Stimulated activated naive CD4-positive, alpha-beta T cell treated with Interleukin-2 at 50 U/mL for 16 hours (primary cell): ENCODE measurements around the gene EPHB6.

Source experiments
- DNase-seq: peaks from one replicate; lab custom pipeline; 2025; lab: John Stamatoyannopoulos, UW

EPHB6 gene

DNA sequence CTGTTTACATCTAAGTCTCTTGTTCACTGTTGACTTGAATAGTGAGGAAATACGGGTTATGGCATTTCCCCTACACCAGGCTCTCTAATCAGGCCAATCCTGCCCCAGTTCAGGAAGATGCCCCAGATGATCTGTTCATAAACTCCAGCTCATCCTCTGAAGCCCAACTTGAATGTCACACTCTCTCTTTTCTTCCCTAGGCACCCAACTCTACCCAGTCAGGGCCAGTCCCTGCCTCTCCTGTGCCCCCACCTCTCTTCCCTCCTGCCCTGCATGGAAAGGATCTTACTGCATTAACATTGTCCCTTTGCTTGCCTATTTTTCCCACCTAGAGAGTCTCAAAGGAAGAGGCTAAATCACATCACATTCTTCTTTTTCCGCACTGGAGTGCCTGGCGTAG, 41.3 kb downstream of the EPHB6 start:
- no peak for DNase-seq

- DNase-seq = no peak
These were observed 42.0 kb downstream of the EPHB6 start for GRCh38 chr7:142896741-142897379.

GRCh38 chr7:142897691-142898090, 42.8 kb downstream of the EPHB6 start:
- DNase-seq = no peak

DNA sequence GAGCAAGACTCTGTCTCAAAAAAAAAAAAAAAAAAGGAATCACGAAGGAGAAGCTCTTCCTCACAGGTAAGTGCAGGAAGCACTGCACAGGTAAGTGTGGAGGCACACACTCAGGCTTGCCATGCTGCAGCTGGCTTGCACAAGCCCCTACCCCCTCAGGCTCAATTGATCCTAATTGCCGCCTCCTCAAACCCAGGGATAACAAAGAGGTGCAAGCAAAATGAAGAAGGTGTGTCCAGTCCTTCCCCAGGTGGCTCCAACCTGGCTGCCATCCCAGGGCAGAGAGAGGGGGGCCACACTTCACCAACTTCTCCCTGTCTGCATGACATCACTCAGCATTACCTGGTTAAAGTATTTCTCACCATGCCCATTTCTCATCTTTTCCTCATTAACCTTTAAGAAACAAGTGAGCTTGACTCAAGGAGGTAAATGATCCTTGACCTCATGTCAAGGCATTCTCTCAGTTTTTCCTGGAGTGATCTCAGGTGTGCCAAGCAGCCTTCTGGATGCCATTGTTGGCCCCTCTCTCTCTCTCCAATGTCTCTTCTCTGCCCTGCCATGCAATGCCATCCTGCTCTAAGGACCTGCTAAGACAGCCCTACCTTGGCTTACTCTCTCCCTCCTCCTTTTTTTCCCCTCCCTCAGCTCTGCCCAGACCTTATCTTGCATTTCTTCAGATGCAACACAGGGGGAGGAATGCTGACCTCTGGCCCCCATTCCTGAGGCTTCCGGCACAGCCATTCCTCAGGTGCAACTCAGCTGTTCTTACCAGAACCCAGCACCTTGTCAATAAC, 43.7 kb downstream of the EPHB6 start:
- no peak for DNase-seq

DNA sequence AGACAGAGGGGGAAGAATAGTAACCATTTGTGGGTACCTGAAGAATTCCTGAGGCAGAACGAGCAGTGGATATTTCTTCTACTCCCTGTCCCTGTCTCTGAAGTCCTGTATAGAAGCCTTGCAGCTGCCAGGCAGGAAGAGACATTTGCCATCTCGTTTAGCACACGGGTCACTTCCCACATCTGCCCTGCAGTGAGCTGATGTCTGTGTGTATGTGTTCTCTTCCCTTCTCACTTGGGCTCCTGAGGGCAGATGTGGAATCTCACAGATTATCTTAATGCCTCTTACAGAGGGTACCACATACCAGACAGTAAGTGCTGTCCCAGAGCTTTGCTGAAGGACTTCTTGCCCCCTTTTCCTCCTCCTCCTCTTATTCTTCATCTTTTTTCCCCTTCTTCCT, 44.8 kb downstream of the EPHB6 start:
- no peak for DNase-seq

- no peak for DNase-seq
These were observed 46.8 kb downstream of the EPHB6 start for GRCh38 chr7:142901426-142902259.

- no peak for DNase-seq
These were observed 49.3 kb downstream of the EPHB6 start for GRCh38 chr7:142904128-142904527.

DNA sequence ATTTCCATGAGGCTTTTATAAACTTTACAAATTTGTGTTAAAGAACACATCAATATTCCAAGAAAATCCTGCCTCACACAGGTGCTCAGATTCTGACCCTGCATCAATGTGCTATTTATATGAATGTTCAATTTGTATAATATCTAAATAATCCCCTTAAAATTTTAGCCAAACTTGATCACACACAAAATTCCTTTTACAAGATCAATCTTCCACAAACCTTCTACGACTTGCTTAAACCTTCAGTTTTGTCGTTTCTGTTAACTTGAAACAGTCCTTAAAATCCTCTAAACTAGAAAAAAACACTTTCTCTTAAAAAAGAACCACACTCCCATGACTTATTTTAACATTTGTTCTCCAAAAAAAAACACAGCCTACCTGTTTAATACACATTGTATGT, 50.9 kb downstream of the EPHB6 start:
- DNase-seq = no peak

DNA sequence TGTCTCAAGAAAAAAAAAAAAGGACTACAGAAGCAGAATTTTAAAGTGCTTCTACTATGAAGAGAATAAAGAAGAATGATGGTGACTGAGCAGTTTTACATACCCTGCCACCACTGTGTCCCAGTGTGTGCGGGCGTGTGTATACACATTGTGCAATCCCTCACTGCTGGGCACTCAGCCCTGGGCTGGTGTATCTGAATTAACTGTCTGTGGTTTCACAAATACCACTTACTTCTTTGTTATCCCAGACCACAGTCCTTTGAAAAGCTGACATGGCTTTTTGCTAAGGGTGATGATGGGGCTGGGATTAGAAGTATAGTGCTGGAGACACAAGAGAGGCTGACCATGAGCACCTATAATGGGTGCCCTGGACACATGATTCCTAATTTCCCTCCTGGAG, 51.8 kb downstream of the EPHB6 start:
- no peak for DNase-seq

DNA sequence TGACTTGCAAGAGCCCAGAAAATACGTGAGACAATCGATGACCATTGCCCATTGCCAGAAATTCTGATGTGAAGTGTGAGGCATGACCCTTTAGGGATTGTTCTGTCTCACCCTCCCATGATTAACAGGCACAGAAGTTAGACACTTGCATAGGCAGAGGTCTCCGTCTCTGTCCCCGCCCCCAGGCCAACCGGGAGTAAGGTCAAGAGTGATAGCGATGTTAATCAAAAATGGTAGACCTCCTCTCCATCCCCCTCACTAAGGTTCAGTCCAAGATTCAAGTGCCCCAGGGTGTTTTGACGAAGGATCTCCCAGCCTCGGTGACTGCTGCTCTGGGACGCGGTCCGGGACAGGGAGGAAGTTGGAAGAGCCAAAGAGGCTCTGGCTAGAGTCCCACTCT, 53.4 kb downstream of the EPHB6 start:
- DNase-seq = no peak

DNA sequence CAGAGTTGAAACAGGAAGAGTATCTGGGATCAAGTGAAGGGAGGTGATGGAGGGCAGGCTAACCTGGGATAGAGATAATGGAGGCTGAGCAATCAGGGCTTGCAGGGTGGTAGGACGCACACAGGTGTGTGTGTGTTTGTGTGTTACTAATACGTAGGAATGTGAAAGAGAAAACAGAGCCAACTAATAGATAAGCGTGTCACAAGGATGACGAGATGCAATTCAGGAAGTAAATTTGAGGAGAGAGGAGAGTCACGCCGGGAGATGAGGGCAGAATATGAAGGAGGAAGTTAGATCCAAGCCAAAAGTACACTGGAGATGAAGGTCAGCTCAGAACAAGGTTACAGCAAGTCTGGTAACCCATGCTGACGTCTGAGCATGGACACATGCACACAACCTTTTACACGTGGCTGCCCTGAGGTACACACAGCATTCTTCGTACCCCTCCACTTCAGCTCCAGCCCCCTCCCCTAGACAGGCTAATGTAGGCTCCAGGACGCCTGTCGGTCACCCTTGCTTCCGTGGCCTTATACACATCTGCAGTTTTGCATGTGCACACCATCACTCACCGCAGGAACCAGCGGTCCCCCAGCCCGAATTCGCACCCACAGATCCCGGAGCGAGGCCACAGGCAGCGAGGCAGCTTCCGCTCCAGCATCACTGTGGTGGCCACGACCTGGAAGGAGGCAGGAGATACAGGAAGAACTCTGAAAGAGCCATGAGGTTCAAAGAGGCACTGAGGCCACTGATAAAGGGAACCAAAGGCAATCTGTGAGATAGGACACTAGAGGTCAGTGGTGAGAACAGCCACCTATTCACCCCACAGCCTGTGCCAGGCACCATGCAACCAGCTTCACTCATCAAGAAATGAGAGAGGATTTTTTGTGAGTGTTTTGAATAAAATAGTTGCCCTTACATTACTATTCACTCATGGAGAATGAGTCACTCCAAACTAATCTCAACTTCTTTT, 54.3 kb downstream of the EPHB6 start:
- DNase-seq = no peak

DNA sequence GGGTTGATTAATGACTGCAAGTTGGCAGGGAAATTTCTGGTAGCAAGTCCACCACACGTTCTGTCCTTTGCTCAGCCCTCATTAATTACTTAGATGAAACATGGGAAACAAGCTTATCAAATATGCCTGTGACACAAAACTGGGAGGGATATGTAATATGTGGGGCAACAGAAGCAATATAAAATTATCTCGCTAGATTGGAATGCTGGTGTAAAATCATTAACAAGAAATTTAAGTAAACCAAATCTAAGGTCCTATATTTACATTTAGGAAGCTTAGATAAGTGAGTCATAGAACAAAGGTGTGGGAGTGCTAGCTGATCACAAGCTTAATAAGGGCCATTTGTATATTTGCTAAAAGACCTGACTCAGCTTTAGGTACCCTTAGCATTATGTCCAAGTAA, 55.2 kb downstream of the EPHB6 start:
- no peak for DNase-seq

- no peak for DNase-seq
These were observed 55.6 kb downstream of the EPHB6 start for GRCh38 chr7:142910481-142910880.

DNA sequence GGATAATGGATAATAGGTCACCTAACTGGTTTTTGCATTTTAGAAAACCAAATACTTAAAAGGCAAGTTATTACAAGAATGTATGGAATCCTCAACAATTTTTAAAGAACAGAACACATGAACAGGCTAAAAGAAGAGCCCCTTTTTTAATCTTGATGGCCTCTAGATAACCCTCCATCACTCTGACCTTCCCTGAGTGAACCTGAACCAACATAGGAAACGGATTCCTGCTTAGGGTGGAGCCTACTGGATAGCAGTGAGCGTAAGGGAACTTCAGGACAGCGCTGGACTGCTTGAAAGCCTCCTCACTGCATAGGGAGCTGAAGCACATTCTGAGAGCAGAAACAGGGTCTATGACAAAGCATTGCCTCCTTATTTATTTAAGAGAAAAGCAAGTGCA, 58.2 kb downstream of the EPHB6 start:
- DNase-seq = no peak

DNA sequence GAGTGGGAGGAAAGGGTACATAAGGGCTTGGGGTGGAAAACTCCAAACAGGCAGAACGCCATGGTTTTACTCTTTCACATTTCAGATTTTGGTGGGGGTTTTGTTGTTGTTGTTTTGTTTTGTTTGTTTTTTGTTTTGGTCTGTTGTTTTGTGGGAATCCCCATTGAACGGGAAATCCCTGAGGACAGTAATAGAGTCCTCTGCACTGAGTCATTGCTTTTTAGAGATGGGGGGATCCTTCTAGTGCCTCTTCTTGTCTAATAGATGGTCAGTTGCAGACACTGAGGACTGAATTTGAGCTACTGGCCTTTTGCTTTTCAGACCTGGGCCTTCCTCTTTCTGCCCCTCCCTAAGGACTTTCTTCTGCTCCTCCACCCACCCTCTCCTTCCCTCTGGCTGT, 58.7 kb downstream of the EPHB6 start:
- DNase-seq = no peak

DNA sequence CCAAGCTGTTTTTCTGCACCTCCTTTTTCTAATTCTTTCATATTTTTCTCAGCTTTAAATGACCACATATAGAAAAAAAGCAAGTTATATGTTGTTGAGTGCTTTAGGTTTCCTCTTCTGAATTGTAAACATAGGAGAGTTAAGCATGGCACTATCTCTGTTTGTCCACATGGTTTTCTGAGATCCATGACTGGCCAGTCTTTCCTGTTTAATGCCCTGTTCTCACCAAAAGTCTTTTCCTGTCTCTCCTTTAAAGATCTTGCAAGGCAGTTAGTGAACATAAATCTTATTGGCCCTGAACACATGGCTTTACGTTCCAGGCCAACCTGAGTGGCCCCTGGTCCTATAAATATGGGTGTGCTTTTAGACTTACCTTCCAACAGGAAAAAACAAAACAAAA, 59.2 kb downstream of the EPHB6 start:
- DNase-seq = no peak

DNA sequence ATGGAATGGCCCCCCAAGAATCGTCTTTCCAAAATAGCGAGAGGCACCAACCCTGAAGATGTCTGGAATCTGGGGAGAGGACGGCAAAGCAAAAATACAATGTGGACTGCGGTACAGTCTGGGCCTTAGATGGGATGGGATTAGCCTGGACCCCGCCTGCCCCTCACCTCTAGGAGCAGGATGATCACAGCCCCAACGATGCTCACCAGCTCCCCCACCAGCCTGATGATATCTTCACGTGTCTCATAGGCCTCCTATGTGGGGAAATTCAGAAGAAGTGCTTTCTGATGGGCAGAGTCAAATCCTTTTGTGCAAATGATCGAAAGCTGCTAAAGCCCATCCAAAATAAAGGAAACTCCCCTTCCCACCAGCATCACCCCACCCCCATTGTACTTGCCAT, 60.4 kb downstream of the EPHB6 start:
- DNase-seq = no peak

GRCh38 chr7:142916508-142916907, 61.6 kb downstream of the EPHB6 start:
- no peak for DNase-seq

DNA sequence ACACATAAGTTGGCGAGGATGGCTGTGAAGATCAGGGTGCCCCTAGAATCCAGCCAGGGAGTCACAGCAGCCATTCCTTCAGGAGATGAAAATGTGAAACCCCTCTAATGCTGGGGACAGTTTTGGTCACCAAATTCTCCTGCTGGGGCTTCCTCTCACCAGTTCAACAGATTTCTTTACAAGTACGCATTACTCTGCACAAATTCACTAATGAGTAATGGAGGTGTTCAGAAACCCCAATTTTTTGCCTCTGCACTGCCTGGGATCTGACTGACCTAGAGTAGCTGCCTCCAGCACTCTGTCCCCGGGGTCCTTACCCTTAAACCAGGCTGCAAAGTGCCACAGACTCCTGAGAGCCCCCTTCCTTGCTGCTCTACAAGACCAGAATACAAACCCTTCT, 62.6 kb downstream of the EPHB6 start:
- no peak for DNase-seq

DNA sequence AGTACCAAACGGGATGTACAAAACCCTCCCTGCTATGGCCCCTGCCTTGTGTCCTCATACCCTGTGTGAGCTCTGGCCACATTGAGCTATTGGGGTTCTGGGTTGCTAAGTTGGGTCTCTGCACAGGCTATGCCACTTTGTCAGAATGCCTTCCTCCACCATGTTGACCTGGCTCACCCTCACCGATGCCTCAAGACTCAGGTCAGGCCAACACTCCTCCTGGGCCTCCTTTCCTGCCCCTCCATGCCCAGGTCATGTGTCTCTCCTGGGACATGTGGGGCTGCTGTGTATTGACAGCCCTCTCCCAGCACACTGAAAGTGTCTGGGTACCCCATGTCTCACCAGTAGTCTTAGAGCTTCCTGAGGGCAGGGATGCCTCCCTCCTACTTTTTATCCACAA, 64.0 kb downstream of the EPHB6 start:
- DNase-seq = no peak

DNA sequence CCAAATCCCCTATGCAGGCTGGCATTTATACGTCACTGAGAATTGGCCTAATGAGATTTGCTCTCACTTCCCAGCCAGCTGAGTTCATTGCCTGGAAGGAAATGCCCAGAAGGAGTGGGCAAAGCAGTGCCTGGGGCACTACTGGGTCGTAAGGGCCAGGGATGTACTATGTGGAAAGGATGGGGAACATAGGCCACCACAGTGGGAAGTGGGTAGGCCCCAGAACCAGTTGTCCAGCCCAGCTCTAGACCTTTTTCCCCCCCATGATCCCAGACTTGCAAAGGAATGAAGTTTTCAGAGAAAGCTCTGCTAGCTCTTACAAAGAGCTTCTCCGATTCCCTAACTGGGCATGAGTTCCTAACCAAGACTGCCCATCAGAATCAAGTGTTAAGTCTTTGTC, 64.8 kb downstream of the EPHB6 start:
- DNase-seq = no peak
